Left forelimb (tissue), 1 donor: Measurements from ENCODE around the gene CCSER1.
"Not testable (repeated sequence)": the region's sequence is repeated elsewhere in the genome, so short reads cannot be mapped to it uniquely, and the experiment has no call there.

Experiments used
- DNase-seq: peaks from one replicate; pipeline ENCODE4 v3.0.0-alpha.2; 2018; ENCODE audit warnings: low spot score

Gene CCSER1

DNA sequence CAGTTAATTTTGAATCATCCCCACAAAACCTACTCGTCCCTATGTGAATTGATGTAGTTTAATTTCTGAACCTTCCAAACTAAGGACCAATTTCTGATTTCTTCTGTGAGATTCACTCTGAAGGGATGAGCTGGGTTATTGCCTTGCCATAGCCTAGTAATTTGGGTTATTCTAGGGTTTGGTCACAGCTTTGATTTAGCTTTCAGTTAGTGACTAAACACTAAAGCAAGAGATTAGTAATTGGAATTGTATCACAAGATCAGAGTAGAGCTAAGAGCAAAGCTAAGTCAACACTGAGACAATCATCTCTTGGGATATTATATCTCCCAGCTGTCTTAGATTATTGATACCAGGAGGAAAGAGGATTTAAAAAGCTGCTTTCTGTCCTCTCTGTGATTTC lies 588.0 kb downstream of the CCSER1 start:
- no peak for DNase-seq

- no peak for DNase-seq
Observed at GRCh38 chr4:90718931-90719330, 591.7 kb downstream of the CCSER1 start.

DNA sequence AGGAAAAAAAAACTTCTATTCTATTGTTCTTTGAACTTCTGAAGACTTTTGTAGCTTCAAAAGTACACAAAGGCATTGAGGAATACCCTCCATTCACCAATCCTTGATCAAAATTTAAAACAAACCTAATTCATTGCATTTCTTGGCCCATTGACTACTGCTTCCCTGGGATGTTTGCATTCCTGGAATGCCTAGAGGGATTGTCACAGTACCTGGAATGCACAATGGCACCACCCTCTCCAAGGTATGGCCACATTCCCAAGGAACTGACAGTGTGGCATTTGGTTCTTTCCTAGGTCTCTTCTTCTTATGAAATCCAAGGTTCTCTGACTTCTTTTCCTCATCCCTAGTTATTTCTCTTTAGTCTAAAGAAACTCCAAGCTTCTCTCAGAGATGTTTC lies 600.7 kb downstream of the CCSER1 start:
- no peak for DNase-seq

DNA sequence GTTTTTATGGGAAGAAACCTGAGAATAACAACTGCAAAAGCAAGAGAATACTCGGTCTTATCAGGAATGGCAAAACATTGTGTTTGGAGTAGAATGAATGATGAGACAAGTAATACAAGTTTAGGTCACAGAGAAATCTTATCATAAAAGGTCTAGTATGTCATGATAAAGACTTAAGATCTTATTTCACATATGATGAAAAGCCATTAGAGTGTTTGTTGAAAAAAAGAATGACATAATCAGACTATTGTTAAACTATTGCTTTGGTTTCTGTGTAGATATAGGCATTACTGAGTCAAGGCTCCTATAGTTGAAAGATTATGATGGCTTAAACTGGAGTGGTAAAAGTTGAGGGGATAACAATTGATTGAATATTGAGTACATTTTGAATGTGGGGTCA lies 603.6 kb downstream of the CCSER1 start:
- DNase-seq: no peak

DNA sequence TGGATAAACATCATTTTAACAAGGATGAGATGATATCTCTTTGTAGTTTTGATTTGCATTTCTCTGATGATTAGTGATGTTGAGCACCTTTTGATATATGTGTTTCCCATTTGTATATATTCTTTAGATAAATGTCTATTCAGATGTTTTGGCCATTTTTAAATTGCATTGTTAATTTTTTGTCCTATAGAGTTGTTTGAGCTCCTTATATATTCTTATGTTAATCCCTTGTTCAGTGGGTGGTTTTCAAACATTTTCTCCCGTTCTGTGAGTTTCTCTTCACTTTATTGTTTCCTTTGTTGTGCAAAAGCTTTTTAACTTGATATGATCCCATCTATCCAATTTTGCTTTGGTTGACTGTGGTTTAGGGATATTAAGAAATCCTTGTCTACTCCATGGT lies 606.0 kb downstream of the CCSER1 start:
- no peak for DNase-seq

DNA sequence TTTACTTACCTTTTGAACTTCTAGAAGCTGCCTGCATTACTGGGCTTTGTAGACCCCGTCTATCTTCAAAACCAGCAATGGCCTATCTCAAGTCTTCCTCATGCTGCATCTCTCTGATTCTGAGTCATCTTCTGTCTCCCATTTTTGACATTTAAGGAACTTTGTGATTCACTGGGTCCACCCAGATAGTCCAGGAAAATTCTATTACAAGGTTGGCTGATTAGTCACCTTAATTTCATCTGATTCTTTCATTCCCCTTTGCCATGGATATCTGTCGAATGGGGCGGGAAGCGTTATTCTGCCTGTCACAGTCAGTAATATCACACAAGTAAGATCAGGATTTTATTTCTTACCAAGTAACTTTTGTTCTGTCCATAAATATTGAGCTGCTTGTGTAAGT lies 618.0 kb downstream of the CCSER1 start:
- no peak for DNase-seq

- no peak for DNase-seq
Observed at GRCh38 chr4:90753068-90753467, 625.9 kb downstream of the CCSER1 start.

GRCh38 chr4:90757534-90758060 lies 630.4 kb downstream of the CCSER1 start:
- DNase-seq: no peak

- DNase-seq: no peak
Observed at GRCh38 chr4:90760059-90760458, 632.9 kb downstream of the CCSER1 start.

- no peak for DNase-seq
Observed at GRCh38 chr4:90766837-90767236, 639.6 kb downstream of the CCSER1 start.

GRCh38 chr4:90769251-90769650 lies 642.1 kb downstream of the CCSER1 start:
- no peak for DNase-seq

DNA sequence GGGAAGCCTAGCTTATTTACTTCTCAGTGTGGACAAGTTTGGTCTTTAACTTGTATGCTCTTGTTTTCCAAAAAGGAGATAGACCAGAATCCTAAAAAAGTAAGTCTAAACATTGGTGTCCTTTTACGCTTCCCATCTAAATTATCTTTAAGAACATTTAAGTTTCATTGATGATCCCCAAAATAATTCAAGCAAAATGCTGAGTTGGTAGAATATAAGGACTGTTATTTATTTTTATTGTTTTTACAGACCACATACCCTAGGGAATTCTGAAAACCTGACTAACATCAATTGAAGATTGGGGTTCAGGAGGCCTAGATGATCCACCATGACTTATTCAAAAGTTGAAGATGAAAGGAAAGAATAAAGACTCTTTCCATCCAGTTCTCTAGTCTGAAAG lies 653.0 kb downstream of the CCSER1 start:
- DNase-seq: no peak

DNA sequence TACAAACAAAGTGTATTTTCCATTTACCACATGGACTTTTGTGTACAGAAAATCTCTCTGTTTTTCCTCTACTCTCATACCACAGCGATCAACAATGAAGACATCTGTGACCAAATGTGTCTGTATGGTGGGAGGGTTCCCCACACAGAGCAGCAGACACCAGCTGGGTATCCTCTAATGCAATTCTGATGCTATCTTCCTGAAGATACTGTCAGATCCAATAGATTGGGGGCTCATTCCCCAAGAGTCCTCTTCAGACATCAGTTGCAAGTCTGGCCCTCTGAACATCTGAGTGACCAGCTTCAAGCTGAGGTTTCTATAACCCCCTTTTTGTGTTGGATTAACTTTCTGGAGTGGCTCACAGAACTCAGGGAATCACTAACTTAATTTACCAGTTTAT lies 659.4 kb downstream of the CCSER1 start:
- no peak for DNase-seq

DNA sequence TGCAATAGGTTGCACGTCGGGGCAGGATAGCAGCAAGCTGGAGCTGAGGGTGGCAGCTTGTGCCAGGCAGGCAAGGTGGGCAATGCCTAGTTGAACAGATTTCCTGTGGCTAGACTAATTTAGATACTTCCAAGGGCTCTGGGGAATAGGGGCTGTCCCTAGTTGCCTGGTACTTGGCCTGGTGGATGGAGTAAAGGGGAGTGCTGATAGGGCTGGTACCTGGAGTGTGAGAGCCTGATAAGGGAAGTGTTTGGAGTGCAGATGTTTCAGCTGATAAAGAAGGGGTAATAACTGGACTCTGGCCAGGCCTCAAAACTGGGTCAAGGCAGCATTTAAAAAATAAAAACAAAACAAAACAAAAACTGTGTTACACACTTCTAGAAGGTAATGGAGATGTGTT lies 665.5 kb downstream of the CCSER1 start:
- DNase-seq: no peak

DNA sequence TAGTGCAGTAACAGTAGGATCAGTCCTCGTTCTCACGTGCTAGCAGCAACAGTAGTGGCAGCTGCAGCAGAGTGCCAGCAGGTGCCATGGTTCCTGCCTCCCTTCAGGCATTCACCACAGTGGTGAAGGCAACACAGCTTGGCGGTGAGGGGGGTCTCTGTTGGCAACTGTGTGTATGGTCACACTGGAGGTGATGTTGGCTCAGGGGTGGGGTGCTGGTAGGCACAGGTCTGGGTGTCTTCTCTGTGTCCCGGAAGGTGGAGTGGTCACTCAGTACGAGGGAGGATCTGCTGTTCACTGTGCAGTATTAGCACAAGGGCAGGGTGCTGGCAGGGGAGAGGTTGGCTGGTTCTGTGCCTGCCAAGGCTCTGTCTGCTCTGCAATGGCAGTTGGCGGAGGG lies 671.8 kb downstream of the CCSER1 start:
- no peak for DNase-seq

GRCh38 chr4:90799895-90800294 lies 672.7 kb downstream of the CCSER1 start:
- no peak for DNase-seq

- no peak for DNase-seq
Observed at GRCh38 chr4:90815569-90815968, 688.4 kb downstream of the CCSER1 start.

GRCh38 chr4:90816754-90817153 lies 689.6 kb downstream of the CCSER1 start:
- no peak for DNase-seq

GRCh38 chr4:90824266-90825150 lies 697.3 kb downstream of the CCSER1 start:
- no peak for DNase-seq

GRCh38 chr4:90825849-90826248 lies 698.7 kb downstream of the CCSER1 start:
- no peak for DNase-seq

- no peak for DNase-seq
Observed at GRCh38 chr4:90833706-90834105, 706.5 kb downstream of the CCSER1 start.

GRCh38 chr4:90837241-90837640 lies 710.0 kb downstream of the CCSER1 start:
- no peak for DNase-seq

DNA sequence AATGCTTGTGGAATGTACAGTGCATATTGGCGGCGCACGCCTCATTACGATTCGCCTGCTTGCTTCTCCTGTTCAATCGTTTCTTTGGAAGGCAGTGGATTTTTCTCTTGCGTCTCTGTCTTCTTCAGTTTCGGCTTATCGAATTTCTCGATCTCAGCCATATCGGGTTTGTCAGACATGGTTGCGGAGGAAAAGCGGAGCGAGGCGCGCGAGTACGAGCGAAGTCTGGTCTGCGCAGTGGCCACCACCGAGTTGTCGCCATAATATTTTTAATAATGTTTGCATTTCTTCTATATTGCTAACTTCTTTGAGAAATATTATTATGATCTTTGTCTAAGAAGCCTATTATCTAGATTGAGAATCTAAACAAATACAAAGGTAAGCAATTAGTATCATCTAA lies 711.7 kb downstream of the CCSER1 start:
- not testable (repeated sequence) for DNase-seq

- no peak for DNase-seq
Observed at GRCh38 chr4:90840291-90840690, 713.1 kb downstream of the CCSER1 start.
